MM.1S (cell line): Measurements from ENCODE around the gene CTTNBP2NL.
"Not testable (repeated sequence)": the region's sequence is repeated elsewhere in the genome, so short reads cannot be mapped to it uniquely, and the experiment has no call there.

Source experiments
- DNase-seq: peaks from one replicate; pipeline ENCODE4 v3.0.0-alpha.2; 2015
- H2AFZ ChIP-seq: fragments of 300-600 bp; sonication (generic); 2 replicates; pipeline ENCODE4 v1.6.0; 2016; ENCODE audit warnings: antibody characterized with exemption, low read length
- H3F3A ChIP-seq: fragments of 300-600 bp; sonication (generic); 2 replicates; pipeline ENCODE4 v1.6.1; 2016; ENCODE audit warnings: mild to moderate bottlenecking, antibody characterized with exemption, low read length, moderate library complexity, mixed read lengths; ENCODE audit not compliant: insufficient read depth
- H3K27ac ChIP-seq: fragments of 300-600 bp; sonication (generic); 2 replicates; pipeline ENCODE4 v1.5.1; 2016; ENCODE audit warnings: mild to moderate bottlenecking, low read length
- H3K27me3 ChIP-seq: fragments of 300-600 bp; sonication (generic); replicated peaks from 2 replicates; pipeline ENCODE4 v1.6.0; 2016; ENCODE audit warnings: low read length; ENCODE audit not compliant: insufficient read depth
- H3K36me3 ChIP-seq: fragments of 300-600 bp; sonication (generic); replicated peaks from 2 replicates; pipeline ENCODE4 v1.6.1; 2016; ENCODE audit warnings: mild to moderate bottlenecking, low read length, mixed read lengths; ENCODE audit not compliant: insufficient read depth
- H3K4me1 ChIP-seq: fragments of 300-600 bp; sonication (generic); 2 replicates; pipeline ENCODE4 v1.6.1; 2016; ENCODE audit warnings: low read length, mixed read lengths
- H3K4me2 ChIP-seq: fragments of 300-600 bp; sonication (generic); 2 replicates; pipeline ENCODE4 v1.6.0; 2016; ENCODE audit warnings: low read depth, low read length
- H3K4me3 ChIP-seq: fragments of 300-600 bp; sonication (generic); 2 replicates; pipeline ENCODE4 v1.5.1; 2016; ENCODE audit warnings: low read length, mixed read lengths
- H3K79me2 ChIP-seq: fragments of 300-600 bp; sonication (generic); 2 replicates; pipeline ENCODE4 v1.6.1; 2016; ENCODE audit warnings: mixed run types, low read length, mixed read lengths
- H3K9ac ChIP-seq: fragments of 300-600 bp; sonication (generic); 2 replicates; pipeline ENCODE4 v1.6.1; 2016; ENCODE audit warnings: low read length, mixed read lengths
- H3K9me2 ChIP-seq: fragments of 300-600 bp; sonication (generic); replicated peaks from 2 replicates; pipeline ENCODE4 v1.6.1; 2016; ENCODE audit warnings: mild to moderate bottlenecking, low read length, mixed read lengths; ENCODE audit not compliant: insufficient read depth
- H3K9me3 ChIP-seq: fragments of 300-600 bp; sonication (generic); replicated peaks from 2 replicates; pipeline ENCODE4 v1.6.1; 2016; ENCODE audit warnings: mild to moderate bottlenecking, low read length, mixed read lengths; ENCODE audit not compliant: insufficient read depth
- H4K20me1 ChIP-seq: fragments of 300-600 bp; sonication (generic); 2 replicates; pipeline ENCODE4 v1.6.1; 2016; ENCODE audit warnings: mild to moderate bottlenecking, low read length, moderate library complexity, mixed read lengths; ENCODE audit not compliant: insufficient read depth
- EZH2 ChIP-seq: fragments of 300-600 bp; sonication (generic); optimal IDR thresholded peaks from 2 replicates; pipeline ENCODE3; 2017; ENCODE audit warnings: low read depth, mild to moderate bottlenecking, antibody characterized with exemption, low read length, mixed read lengths
- EZH2phosphoT487 ChIP-seq: fragments of 300-600 bp; sonication (generic); IDR thresholded peaks from 2 replicates; pipeline ENCODE4 v1.6.1; 2018; ENCODE audit warnings: antibody characterized with exemption, low read length
- TF ChIP-seq, protein P1 (sequence below): fragments of 300-600 bp; sonication (generic); IDR thresholded peaks from 2 replicates; pipeline ENCODE4 v1.5.1; 2016; ENCODE audit warnings: antibody characterized with exemption, low read length, mixed read lengths

CTTNBP2NL gene

DNA sequence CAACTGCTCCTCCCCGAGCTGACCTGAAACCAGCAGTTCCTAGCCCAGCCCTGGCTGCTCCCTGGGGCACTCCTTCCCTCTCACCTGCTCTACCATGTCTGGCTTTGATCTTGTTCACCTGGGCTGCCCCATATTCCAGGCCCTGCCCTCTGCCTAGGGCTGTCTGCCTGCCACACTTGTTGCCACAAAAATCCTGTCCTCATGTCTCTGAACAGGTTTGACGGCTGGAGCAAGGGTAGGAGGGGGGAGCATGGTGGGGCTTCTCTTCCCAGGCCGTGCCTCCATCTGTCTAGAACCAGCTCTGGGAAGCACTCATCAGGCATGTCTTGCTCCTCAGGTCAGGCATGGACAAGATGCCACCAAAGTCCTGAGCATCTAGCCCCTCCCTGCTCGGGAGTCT, 68.5 kb downstream of the CTTNBP2NL start:
- H4K20me1 ChIP-seq: no peaks in the 10 kb centered on the region
- no peak overlapping the region for H3K4me3 ChIP-seq
- H3F3A ChIP-seq: peaks cover 7% of the 10 kb centered on the region; the same call in 1 of the 2 replicates
- 0 out of 2 replicates have a peak, but pooled peaks cover 12% of the 10 kb centered on the region for H3K4me1 ChIP-seq
- no peak for DNase-seq
- no peaks in the 10 kb centered on the region for H3K36me3 ChIP-seq
- H3K4me2 ChIP-seq: no peak overlapping the region
- H3K9me3 ChIP-seq: no peaks in the 10 kb centered on the region
- H3K79me2 ChIP-seq: no peaks in the 10 kb centered on the region
- no peak overlapping the region for H3K27ac ChIP-seq
- TF ChIP-seq, protein P1, sequence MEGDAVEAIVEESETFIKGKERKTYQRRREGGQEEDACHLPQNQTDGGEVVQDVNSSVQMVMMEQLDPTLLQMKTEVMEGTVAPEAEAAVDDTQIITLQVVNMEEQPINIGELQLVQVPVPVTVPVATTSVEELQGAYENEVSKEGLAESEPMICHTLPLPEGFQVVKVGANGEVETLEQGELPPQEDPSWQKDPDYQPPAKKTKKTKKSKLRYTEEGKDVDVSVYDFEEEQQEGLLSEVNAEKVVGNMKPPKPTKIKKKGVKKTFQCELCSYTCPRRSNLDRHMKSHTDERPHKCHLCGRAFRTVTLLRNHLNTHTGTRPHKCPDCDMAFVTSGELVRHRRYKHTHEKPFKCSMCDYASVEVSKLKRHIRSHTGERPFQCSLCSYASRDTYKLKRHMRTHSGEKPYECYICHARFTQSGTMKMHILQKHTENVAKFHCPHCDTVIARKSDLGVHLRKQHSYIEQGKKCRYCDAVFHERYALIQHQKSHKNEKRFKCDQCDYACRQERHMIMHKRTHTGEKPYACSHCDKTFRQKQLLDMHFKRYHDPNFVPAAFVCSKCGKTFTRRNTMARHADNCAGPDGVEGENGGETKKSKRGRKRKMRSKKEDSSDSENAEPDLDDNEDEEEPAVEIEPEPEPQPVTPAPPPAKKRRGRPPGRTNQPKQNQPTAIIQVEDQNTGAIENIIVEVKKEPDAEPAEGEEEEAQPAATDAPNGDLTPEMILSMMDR: no peak
- no peak for TF ChIP-seq EZH2phosphoT487
- TF ChIP-seq EZH2: no peak
- no peak overlapping the region for H3K9ac ChIP-seq
- H3K9me2 ChIP-seq: no peaks in the 10 kb centered on the region
- no peak overlapping the region for H2AFZ ChIP-seq
- H3K27me3 ChIP-seq: no peaks in the 10 kb centered on the region

DNA sequence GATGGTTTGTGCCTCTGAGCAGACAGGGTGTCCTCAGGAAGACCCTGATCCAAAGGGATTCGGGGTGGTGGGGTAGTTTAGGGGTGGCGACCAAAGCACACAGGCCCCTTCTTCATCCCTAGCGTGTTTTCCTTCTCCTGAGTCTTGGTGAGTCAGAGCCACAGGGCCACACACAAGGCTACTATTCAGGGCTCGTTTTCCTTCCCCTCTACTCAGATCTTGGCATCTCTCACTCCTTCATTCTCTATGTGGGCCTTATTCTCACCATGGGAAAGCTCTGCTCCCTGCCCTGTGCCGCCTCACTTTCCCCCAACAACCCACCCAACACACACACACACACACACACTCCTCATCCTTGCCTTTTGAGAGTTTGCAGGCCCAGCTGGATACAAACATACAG, 69.1 kb downstream of the CTTNBP2NL start:
- Histone ChIP-seq H3F3A (peaks cover 7% of the 10 kb centered on the region; the same call in 1 of the 2 replicates), H3K4me1 (0 out of 2 replicates have a peak, but pooled peaks cover 12% of the 10 kb centered on the region), H3K9me2 (no peaks in the 10 kb centered on the region), H3K79me2 (no peaks in the 10 kb centered on the region), H3K4me3 (no peak overlapping the region), H3K36me3 (no peaks in the 10 kb centered on the region), H3K9ac (no peak overlapping the region), H3K9me3 (no peaks in the 10 kb centered on the region), H3K4me2 (no peak overlapping the region), H3K27ac (no peak overlapping the region), H2AFZ (no peak overlapping the region), H3K27me3 (no peaks in the 10 kb centered on the region), H4K20me1 (no peaks in the 10 kb centered on the region)
- TF ChIP-seq EZH2 (no peak), EZH2phosphoT487 (no peak)
- TF ChIP-seq, protein P1: no peak
- no peak for DNase-seq

DNA sequence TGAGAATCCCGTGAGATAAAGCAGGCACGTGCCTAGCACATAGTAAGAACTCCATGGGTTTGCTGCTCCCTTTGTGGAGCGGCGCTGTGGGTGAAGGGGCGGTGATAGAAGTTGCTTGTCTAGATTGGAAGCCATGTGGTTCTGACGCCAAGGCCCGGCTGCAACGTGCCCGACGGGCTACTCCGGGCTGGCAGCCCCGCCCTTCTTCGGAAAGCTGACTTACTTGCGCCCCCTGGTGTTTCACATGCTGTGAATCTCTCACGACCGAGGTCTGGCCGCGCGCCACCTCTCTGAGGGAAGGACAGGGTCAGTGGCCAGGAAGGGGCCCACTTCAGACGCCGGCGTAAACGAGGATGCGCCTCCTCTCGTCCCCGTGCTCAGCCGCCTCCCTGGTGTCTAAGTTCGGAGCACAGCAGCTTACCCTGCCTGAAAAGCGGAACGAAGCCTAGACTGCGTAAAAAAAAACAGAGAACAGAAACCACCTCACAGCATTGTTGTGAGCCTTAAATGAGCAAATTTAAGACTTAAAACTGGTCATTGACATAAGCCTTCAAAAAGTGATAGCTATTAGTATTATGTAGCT, 70.2 kb downstream of the CTTNBP2NL start:
- Histone ChIP-seq H3F3A (no peaks in the 10 kb centered on the region; the same call in 1 of the 2 replicates), H3K9me3 (no peaks in the 10 kb centered on the region), H3K36me3 (no peaks in the 10 kb centered on the region), H3K4me2 (peak overlapping the region; percentile 70), H3K27ac (no peak overlapping the region; the same call in 1 of the 2 replicates), H3K4me3 (peak overlapping the region; percentile 42; the same call in 1 of the 2 replicates), H2AFZ (peak overlapping the region; percentile 85), H3K4me1 (0 out of 2 replicates have a peak, but pooled peaks cover 6% of the 10 kb centered on the region), H3K9ac (no peak overlapping the region), H3K9me2 (no peaks in the 10 kb centered on the region), H4K20me1 (no peaks in the 10 kb centered on the region), H3K27me3 (no peaks in the 10 kb centered on the region), H3K79me2 (no peaks in the 10 kb centered on the region)
- DNase-seq: peak; percentile 73
- TF ChIP-seq EZH2phosphoT487: no peak
- TF ChIP-seq, protein P1: peak; percentile 61
- TF ChIP-seq EZH2: no peak

DNA sequence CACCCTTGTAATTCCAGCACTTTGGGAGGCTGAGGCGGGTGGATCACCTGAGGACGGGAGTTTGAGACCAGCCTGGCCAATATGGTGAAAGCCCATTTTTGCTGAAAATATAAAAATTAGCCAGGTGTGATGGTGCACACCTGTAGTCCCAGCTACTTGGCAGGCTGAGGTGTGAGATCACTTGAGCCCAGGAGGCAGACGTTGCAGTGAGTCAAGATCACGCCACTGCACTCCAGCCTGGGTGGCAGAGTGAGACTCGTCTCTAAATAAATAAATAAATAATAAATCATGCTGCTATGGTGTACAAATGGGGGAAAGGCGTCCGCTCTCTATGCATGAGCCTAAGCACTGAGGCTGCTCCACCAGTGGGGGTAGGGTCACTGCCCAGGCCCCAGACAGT, 74.3 kb downstream of the CTTNBP2NL start:
- H2AFZ ChIP-seq, H3K79me2 ChIP-seq, H3K4me1 ChIP-seq, H3F3A ChIP-seq, H3K27ac ChIP-seq, H3K27me3 ChIP-seq, H3K9me3 ChIP-seq, H3K36me3 ChIP-seq, H3K9me2 ChIP-seq, H4K20me1 ChIP-seq, H3K9ac ChIP-seq, DNase-seq, H3K4me3 ChIP-seq, H3K4me2 ChIP-seq: not testable (repeated sequence)
